NCI-H460 (cell line): ENCODE data around the gene ITPKC. TPM values are rescaled to one million over a fixed set of nuclear protein-coding genes. Genes with fewer than 3 reads are reported as not detected.
"Not testable (repeated sequence)": the region's sequence is repeated elsewhere in the genome, so short reads cannot be mapped to it uniquely, and the experiment has no call there.

Experiments used
- DNase-seq: peaks from one replicate; pipeline ENCODE4 v3.0.0-alpha.2; 2016; ENCODE audit warnings: low read depth; ENCODE audit errors: extremely low read depth
- total RNA-seq: library from RNA; depleted of rRNA; stranded (reverse); fragments of >200 nt; shearing (Covaris generic); gene quantifications from 2 replicates; pipeline ENCODE4 v1.2.3, GENCODE V29; 2014

Gene ITPKC
- total RNA-seq, 1 experiment from 2014 or later, result 6.2 TPM

DNA sequence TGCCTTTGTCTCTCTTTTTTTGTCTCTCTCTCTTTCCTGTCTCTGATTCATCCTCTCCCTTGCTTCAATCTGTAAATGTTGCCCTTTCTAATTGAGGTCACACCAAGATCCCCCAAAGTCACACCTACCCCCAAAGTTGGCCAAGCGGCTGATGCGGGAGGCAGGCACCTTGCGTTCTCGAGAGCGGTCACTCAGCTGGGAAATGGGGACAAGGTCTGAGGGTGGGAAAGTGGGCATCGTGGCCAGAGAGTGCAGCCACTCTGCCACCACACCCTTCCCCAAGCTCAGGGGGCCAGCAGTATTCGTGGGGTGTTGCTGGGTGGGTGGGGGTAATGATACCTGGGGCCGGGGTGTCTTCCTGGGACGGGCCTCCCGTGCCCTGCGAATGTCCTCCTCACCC lies 3.0 kb upstream of the ITPKC start:
- DNase-seq, result no peak

- DNase-seq, result peak; percentile 85
Measured at GRCh38 chr19:40714441-40715299, 2.2 kb upstream of the ITPKC start.

GRCh38 chr19:40716031-40716481 lies 856 bp upstream of the ITPKC start:
- no peak for DNase-seq

GRCh38 chr19:40717325-40717879 lies 490 bp downstream of the ITPKC start:
- no peak for DNase-seq

DNA sequence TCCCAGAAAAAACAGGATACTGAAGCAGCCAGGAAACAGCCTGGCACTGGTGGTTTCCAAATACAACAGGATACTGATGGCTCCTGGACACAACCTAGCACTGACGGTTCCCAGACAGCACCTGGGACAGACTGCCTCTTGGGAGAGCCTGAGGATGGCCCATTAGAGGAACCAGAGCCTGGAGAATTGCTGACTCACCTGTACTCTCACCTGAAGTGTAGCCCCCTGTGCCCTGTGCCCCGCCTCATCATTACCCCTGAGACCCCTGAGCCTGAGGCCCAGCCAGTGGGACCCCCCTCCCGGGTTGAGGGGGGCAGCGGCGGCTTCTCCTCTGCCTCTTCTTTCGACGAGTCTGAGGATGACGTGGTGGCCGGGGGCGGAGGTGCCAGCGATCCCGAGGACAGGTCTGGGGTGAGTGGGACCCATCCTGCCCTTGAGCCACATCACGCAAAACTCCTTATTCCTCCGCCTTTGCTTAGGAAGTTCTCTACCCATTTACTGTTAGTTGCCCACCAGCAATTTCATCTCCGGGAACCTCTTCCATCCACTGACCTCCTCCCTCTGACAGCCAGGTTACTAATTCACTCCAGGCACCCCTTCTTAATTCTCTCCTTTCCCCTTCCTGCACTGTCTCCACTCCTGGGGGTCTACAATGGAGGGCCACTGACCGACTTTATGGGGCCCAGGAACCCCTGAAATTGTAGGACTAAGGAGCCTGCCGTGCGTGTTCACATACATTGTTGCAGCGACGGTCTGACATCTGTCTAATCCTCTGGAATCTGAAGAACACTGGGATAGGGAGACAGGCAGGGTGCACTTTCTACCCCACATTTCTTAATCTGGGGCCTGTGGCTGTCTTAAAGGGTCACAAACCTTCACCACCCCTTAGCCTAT lies 1.2 kb downstream of the ITPKC start:
- DNase-seq, result no peak

DNA sequence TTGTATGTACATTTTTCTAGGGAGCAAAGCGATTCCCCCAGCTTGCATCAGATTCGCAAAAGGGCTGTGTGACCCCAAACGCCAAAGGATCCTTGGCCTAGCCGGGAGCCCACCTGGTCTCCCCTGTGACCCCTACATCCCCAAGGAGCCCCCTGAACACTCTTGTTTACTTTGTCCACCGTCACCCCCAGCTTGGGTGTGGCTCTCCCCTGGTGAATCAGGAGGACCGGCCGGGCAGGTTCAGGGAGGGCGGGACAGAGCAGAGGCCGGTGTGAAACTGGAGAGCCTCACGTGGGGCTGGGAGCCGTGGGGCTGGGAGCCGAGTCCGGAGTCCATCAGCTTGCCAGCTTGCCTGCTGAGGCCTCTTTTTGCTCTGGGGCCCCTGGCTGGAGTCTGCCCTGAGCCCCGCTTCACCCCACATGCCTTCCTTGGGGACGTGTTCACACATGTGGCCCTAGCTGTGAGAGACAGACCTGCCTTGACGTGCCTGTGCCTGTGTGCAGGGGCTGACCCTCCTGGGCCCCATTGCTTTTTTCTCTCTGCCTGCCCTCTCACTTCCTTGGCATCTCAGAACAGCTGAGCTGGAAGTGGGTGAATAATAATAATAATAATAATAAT lies 2.0 kb downstream of the ITPKC start:
- DNase-seq, result no peak

DNA sequence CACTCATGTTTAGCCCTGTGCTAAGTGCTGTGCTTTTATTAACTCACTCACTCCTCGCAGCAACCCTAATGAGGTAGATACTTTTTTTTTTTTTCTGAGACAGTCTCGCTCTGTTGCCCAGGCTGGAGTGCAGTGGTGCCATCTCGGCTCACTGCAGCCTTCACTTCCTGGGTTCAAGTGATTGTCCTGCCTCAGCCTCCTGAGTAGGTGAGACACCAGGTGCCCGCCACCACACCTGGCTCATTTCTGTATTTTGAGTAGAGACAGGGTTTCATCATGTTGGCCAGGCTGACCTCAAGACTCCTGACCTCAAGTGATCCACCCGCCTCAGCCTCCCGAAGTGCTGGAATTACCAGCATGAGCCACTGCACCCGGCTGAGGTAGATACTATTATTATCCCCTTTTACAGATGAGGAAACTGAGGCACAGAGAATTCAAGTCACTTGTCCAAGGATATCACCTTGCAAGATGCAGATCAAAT lies 2.5 kb downstream of the ITPKC start:
- no peak for DNase-seq

DNA sequence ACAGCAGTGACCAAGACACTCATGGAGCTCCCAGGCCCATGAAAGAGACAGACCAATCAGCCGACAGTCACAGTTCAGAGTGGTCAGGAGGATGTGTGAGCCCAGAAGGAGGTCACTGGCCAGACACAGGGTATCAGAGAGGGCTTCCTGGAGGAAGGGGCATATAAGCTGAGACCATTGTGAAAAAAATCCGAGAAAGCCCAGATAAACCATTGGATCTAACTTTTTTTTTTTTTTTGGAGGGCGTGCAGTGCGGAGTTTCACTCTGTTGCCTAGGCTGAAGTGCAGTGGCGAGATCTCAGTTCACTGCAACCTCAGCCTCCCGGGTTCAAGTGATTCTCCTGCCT lies 4.2 kb downstream of the ITPKC start:
- no peak for DNase-seq

DNA sequence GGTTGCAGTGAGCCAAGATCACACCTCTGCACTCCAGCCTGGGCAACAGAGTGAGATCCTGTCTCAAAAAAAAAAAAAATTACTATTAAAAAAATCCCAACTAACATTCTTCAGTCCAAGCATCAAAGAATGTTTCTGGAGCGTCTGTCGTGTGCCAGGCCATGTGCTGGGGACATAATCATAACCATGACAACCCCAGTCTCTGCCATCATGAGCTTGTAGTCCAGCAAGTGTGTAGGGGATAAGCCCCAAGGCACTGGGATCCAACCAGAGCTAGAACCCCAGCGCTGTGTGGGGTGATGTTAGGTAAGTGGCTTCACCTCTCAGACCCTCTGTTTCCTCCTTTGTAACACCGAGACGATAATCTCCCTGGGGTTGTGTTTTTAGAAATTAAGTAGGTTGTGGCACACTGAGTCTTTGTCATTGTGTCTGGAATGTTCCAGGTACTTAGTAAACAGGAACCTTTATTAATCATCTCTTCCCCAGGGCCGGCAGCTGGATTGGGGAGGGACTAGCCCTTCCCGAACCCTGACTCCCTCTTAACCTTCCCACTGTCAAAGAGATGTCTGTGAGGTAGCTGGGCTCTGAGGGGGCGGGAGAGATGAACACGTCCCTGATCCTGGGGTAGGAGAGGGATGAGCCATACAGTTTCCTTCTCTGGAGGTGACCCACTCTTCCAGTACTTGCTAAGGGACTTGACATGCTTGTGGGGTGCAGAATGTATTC lies 5.2 kb downstream of the ITPKC start:
- DNase-seq, result no peak

DNA sequence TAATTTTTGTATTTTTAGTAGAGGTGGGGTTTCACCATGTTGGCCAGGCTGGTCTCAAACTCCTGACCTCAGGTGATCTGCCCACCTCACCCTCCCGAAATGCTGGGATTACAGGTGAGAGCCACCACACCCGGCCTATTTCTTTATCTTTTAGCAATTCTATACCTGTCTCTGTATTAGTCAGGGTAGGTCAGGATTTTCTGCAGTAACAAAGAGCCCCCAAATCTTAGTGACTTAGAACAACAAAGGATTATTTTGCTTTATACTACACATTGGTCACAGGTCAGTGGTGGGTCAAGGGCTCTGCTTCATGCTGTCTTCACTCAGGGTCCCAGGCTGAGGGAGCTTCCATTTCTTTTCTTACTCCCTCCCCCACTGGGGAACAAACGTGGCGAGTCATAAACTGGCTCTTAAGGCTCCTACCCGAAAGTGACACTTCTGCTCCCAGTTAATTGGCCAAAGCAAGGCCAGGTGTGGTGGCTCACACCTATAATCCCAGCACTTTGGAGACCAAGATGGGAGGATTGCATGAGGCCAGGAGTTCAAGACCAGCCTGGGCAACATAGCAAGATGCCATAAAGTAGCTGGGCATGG lies 6.8 kb downstream of the ITPKC start:
- no peak for DNase-seq

DNA sequence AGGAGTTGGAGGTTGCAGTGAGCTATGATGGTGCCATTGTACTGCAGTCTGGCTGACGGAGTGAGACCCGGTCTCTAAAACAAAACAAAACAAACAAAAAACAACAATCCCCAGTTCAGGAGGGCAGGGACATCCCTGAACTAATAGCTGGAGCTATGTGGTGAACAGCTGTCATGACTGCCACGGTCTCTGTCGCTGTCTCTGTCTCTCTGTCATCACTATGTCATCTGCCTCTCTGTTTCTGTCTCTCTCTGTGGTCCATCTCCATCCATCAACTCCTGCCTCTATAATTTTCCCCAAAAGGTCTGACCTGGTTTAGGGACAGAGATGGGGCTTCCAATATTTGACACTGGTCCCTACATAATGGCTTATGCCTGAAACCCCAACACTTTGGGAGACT lies 7.4 kb downstream of the ITPKC start:
- no peak for DNase-seq

GRCh38 chr19:40724855-40725254 lies 7.9 kb downstream of the ITPKC start:
- no peak for DNase-seq

- DNase-seq, result no peak
Measured at GRCh38 chr19:40726279-40726678, 9.4 kb downstream of the ITPKC start.

GRCh38 chr19:40730065-40730464 lies 13.2 kb downstream of the ITPKC start:
- not testable (repeated sequence) for DNase-seq

GRCh38 chr19:40732304-40732703 lies 15.4 kb downstream of the ITPKC start:
- DNase-seq, result not testable (repeated sequence)

DNA sequence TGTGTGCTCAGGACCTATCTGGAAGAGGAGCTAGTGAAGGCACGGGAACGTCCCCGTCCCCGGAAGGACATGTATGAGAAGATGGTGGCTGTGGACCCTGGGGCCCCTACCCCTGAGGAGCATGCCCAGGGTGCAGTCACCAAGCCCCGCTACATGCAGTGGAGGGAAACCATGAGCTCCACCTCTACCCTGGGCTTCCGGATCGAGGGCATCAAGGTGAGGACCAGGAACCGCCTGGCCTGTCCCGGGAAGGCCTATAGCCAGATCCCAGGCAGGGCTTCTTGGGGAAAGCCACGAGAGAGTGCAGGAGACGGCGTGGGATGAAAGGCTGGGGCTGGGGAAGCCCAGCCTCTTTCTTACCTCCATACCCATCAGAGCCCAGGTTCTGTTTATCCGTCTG lies 16.2 kb downstream of the ITPKC start:
- no peak for DNase-seq

GRCh38 chr19:40735013-40735771 lies 18.3 kb downstream of the ITPKC start:
- no peak for DNase-seq

- no peak for DNase-seq
Measured at GRCh38 chr19:40736661-40737060, 19.7 kb downstream of the ITPKC start.

DNA sequence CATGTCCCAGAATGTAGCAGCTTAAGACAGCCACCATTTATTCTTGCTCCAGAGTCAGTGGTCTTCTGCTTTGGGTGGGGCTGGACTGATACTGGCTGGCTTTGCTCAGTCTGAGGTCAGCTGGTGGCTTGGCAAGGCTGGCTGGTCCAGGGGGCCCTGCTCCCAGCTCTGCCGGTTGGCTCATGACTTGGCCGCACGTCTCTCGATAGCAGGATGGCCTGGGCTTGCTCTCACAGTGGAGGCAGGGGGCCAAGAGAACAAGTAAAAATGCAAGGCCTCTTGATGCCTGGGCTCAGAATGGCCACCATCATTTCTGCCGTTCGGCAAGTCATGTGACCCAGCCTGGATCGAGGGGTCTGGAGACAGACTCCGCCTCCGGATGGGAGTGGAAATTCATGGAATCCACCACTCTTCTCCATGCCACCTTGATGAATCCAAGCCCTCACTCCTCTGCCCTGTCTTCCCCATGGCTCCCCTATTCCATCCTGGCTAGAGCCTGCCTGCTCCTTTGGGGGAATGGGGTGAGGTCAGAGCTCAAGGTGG lies 20.3 kb downstream of the ITPKC start:
- DNase-seq, result no peak
